Effector memory CD8-positive, alpha-beta T cell (primary cell): Measurements from ENCODE around the gene HOXA5.

Source experiments
- ATAC-seq: fragments of 150-1000 bp; cut with Tn5 transposase; replicated peaks from 2 replicates; pipeline ENCODE4 v1.10.0; 2021; ENCODE audit warnings: mild to moderate bottlenecking, moderate library complexity
- DNase-seq, 3 experiments: peaks; one replicate each; pipeline ENCODE4 v3.0.0; 2021
- H3K27ac Mint-ChIP-seq, 2 donors: one replicate each; pipeline ENCODE4 v1.8.0; 2022; ENCODE audit warnings: mild to moderate bottlenecking in 2 of 2, mixed read lengths in 2 of 2, moderate library complexity in 2 of 2
- H3K27me3 Mint-ChIP-seq, 2 donors: one replicate each; pipeline ENCODE4 v1.8.0; 2022; ENCODE audit warnings: mixed read lengths in 2 of 2
- H3K36me3 Mint-ChIP-seq: one replicate; pipeline ENCODE4 v1.8.0; 2022; ENCODE audit warnings: mild to moderate bottlenecking, moderate library complexity, mixed read lengths; ENCODE audit not compliant: insufficient read depth
- H3K4me1 Mint-ChIP-seq, 2 donors: one replicate each; pipeline ENCODE4 v1.8.0; 2022; ENCODE audit warnings: low read depth in 2 of 2, mixed read lengths in 2 of 2
- H3K4me3 Mint-ChIP-seq, 2 donors: one replicate each; pipeline ENCODE4 v1.8.0; 2022; ENCODE audit warnings: mild to moderate bottlenecking in 2 of 2, mixed read lengths in 2 of 2, moderate library complexity in 2 of 2
- H3K9me3 Mint-ChIP-seq, 2 donors: one replicate each; pipeline ENCODE4 v1.8.0; 2022; ENCODE audit warnings: mixed read lengths in 2 of 2

The HOXA5 gene

GRCh38 chr7:27156508-27156898 lies 13.0 kb upstream of the HOXA5 start, which contains the start of gene HOXA7:
TSS of gene HOXA7 (minus strand) at chr7:27156675. CDS start at chr7:27156545, 130 bp downstream.
- peak within 1 kb of the TSS in 1 of 2 donors; percentile 55 for H3K27ac Mint-ChIP-seq
- peaks cover 83 to 96% of the 10 kb centered on the region in 2 donors for H3K27me3 Mint-ChIP-seq
- ATAC-seq: no peak
- H3K4me1 Mint-ChIP-seq: peaks cover 36 to 38% of the 10 kb centered on the region in 2 donors
- peak within 1 kb of the TSS; percentile 64 to 80 for H3K4me3 Mint-ChIP-seq
- DNase-seq: no peak
- no peaks in the 10 kb centered on the region for H3K9me3 Mint-ChIP-seq
- peaks cover 37% of the 10 kb centered on the region for H3K36me3 Mint-ChIP-seq

- DNase-seq: no peak
- H3K27me3 Mint-ChIP-seq: peaks cover 88 to 96% of the 10 kb centered on the region in 2 donors
- peak; percentile 18 for ATAC-seq
- H3K4me3 Mint-ChIP-seq: peak overlapping the region; percentile 64 to 80
- peaks cover 41% of the 10 kb centered on the region in 2 donors for H3K4me1 Mint-ChIP-seq
- peak overlapping the region in 1 of 2 donors; percentile 20 for H3K27ac Mint-ChIP-seq
- no peaks in the 10 kb centered on the region for H3K9me3 Mint-ChIP-seq
- H3K36me3 Mint-ChIP-seq: peaks cover 37% of the 10 kb centered on the region
Measured at GRCh38 chr7:27155816-27156507, 12.5 kb upstream of the HOXA5 start.

DNA sequence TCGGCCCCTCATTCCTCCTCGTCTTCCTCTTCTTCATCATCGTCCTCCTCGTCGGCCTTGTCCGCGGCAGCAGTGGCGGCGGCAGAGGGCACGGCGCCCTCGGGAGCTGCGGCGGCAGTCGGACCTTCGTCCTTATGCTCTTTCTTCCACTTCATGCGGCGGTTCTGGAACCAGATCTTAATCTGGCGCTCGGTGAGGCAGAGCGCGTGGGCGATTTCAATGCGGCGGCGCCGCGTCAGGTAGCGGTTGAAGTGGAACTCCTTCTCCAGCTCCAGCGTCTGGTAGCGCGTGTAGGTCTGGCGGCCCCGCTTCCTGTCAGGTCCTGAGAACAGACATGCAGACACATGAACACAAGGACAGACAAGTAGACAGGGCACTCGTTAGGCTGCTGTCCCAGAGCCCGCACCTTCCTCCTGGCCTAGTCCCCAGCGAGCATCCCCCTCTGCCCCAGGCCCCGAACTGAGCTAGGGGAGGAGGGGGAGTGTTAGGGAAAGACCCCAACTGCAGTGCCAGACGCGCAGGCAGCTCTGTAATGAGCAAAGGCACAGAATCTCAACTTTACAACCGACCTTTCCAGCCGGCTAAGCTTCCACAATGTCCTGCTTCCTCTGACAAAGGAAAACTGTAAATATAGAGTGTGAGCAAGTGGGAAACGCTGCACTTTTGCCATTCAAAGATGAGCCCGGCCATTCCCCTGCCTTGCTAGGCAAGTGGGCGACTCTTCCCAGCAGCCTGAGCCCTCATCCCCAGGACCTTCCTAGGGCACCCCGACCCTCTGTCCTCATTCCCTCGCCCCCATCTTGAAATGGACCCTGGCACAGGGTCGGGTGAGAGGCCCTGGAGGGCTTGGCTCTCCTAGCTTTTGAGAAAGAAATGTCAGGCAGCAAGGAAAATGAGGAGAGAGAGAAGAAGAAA lies 11.7 kb upstream of the HOXA5 start:
- H3K27ac Mint-ChIP-seq: peak overlapping the region in 1 of 2 donors; percentile 49
- no peaks in the 10 kb centered on the region for H3K9me3 Mint-ChIP-seq
- peak overlapping the region; percentile 64 to 80 for H3K4me3 Mint-ChIP-seq
- ATAC-seq (no peak), DNase-seq (no peak)
- peaks cover 36% of the 10 kb centered on the region for H3K36me3 Mint-ChIP-seq
- peaks cover 47 to 49% of the 10 kb centered on the region in 2 donors for H3K4me1 Mint-ChIP-seq
- H3K27me3 Mint-ChIP-seq: peaks cover 96 to 100% of the 10 kb centered on the region in 2 donors

DNA sequence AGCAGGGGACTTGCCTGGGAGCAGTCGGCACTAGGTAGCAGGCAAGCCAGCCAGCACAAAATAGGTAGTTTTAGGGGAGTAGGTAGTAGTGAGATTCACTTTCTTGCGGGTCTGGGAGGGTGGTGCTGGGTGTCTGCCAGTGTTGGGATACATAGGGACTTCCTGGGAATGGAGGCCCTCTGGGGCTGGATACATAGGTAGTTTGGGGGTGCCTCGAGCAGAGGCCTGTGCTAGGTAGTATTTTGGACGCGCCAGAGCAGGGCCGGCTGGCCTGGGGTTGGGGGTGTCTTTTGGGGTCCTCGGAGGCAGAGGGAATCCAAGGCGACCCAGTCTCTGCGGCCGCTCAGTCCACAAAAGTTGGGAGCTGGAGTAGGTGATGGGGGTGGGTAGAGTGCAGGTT lies 10.9 kb upstream of the HOXA5 start:
- DNase-seq: no peak
- Mint-ChIP-seq H3K36me3 (peaks cover 32% of the 10 kb centered on the region), H3K4me3 (peak overlapping the region; percentile 64 to 80), H3K9me3 (no peaks in the 10 kb centered on the region), H3K27me3 (peaks cover 90 to 99% of the 10 kb centered on the region in 2 donors), H3K4me1 (peaks cover 44 to 47% of the 10 kb centered on the region in 2 donors), H3K27ac (peak overlapping the region; percentile 15 to 58)
- no peak for ATAC-seq

DNA sequence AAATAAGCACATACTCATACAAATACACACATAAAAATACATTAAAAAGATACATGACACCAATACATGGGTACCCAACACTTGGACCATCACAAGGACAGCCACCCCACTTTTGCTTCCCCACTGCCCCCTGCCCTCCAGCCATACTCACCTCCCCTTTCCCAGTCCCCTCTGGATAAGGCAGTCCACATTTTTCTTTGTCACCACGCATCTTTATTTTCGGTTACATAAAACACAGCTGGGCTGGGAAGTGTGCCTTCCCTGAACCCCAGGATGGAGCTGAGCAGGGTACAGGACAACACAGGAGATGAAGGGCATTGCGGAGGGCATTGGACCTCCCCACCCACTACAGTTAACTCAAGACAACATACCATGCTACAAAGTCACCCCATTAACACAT lies 10.0 kb upstream of the HOXA5 start:
- ATAC-seq (no peak), DNase-seq (no peak)
- Mint-ChIP-seq H3K4me3 (no peak overlapping the region), H3K4me1 (peaks cover 44 to 47% of the 10 kb centered on the region in 2 donors), H3K27ac (no peak overlapping the region), H3K27me3 (peaks cover 84 to 99% of the 10 kb centered on the region in 2 donors), H3K9me3 (no peaks in the 10 kb centered on the region), H3K36me3 (peaks cover 32% of the 10 kb centered on the region)

DNA sequence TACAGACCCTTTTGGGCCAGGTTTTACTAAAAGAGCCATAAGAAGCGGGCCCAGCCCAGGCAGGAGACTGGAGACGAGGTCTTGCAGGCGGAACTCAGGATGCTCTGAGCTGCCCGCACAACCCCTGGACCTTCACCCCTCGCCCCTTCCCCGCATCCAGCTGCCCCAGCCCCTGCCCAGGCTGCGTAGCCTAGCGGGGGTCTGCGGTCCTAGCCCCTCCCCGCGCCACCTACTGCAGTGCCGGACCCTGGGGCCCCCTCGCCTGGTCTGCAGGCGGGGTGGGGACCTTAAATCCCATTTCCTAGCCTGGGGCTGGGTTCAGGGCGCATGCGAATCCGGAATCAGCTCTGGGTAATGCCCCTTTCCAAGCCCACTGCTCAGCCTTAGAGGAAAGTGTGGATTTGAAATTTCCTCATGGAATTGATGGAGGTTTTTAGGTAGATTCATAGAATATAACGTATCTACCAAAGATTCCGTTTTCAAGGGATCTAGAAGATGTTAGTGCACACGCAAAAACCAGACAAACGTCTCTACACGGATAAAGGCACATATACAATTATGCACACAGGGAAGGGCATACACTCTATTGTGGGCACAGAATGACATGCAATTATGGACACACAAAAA lies 9.4 kb upstream of the HOXA5 start:
- H3K36me3 Mint-ChIP-seq: peaks cover 31% of the 10 kb centered on the region
- no peaks in the 10 kb centered on the region for H3K9me3 Mint-ChIP-seq
- H3K4me3 Mint-ChIP-seq: no peak overlapping the region
- DNase-seq (no peak), ATAC-seq (no peak)
- H3K4me1 Mint-ChIP-seq: peaks cover 42 to 46% of the 10 kb centered on the region in 2 donors
- no peak overlapping the region for H3K27ac Mint-ChIP-seq
- H3K27me3 Mint-ChIP-seq: peaks cover 84 to 99% of the 10 kb centered on the region in 2 donors

DNA sequence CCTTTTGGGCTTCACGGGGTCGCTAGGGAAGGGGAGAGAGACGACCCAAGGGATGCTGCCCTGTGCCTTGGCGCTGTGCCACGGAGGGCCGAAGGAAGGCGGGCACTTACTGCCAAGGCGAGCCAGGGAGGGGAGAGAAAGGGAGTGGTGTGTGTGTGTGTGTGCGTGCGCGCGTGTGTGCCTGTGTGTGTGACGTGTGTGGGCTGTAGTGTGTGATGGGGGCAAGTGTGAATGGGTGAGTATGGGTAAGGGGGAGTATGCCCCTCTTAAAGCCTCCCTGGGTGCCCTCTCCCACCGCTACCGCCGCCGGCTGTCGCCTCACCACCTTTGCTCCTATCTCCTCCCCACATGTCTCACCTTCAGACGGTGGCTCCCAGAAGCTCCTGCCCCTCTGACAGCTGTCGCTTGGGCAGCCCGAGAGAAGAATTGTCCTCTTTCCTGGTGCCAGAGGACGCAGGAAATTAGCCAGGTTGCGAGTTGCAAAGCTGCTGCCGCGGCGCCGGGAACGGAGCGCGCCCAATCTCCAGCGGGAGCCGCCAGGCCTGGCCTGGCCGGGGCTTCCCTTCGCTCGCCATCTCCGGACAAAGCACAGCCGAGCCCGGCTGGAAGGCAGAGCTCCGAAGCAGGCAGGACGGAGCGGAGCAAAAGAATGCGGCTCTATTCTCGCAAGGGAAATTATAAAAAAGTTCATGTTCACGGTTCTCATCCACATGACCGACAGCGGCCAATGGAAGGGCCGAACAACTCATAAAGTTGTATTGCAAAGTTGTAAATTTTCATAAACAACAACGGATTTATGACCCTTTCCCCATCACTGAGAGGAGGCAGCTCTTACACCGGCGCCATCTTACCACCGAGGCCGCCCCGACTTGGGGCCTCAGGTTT lies 8.7 kb upstream of the HOXA5 start, which contains the start of gene HOXA3:
TSS of gene HOXA3 (minus strand) at position 653 of the 885 bp plus-strand sequence. CDS start 41,943 bp downstream, outside the sequence.
- no peak for ATAC-seq
- Mint-ChIP-seq H3K36me3 (peaks cover 27% of the 10 kb centered on the region), H3K9me3 (no peaks in the 10 kb centered on the region), H3K27me3 (peaks cover 81 to 99% of the 10 kb centered on the region in 2 donors), H3K4me1 (peaks cover 38 to 43% of the 10 kb centered on the region in 2 donors), H3K27ac (peak within 1 kb of the TSS; percentile 44 to 80), H3K4me3 (peak within 1 kb of the TSS; percentile 83 to 86)
- DNase-seq: no peak

- Mint-ChIP-seq H3K4me1 (peaks cover 38 to 41% of the 10 kb centered on the region in 2 donors), H3K36me3 (peaks cover 23% of the 10 kb centered on the region), H3K9me3 (no peaks in the 10 kb centered on the region), H3K27ac (peak overlapping the region; percentile 44 to 80), H3K4me3 (peak overlapping the region; percentile 83 to 86), H3K27me3 (peaks cover 84 to 99% of the 10 kb centered on the region in 2 donors)
- DNase-seq (no peak), ATAC-seq (no peak)
Measured at GRCh38 chr7:27151341-27151930, 8.0 kb upstream of the HOXA5 start.

DNA sequence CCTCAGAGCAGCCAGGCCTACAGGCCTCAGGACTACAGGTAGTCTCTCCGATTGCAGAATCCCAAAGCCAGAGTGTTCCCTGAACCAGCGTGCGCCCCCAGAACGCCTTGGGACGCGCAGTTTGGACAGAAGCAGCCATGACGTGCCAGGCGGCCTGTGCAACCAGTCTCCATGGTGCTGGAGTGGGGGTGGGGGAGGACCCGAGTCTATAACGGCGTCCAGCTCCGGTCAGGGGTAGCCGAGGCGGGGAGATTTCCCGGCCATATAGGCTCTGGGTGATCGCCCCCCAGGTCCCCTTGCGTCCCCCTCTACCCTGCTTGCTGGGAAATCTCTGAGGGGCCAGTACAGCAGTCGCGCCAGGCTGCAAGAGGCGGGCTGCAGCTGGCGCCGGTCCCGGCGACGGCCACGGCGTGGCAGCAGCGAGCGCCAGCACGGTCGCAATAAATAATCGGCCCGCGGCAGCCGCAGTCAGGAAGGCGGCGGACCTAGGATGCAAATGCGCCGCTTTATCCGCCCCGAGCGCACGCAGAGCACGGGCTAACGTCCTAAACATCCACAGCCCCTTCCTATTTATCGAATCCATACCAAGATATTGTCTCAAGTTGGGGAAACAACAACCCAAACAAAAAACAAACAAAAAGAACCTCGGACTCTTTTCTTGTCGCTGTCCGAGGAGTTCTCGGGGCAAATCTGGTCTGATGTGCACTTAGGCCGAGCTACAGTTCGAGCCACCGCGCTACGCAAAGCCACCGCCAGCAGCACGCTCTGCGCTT lies 7.3 kb upstream of the HOXA5 start:
- peak overlapping the region; percentile 83 to 86 for H3K4me3 Mint-ChIP-seq
- H3K9me3 Mint-ChIP-seq: no peaks in the 10 kb centered on the region
- H3K27me3 Mint-ChIP-seq: peaks cover 84 to 99% of the 10 kb centered on the region in 2 donors
- H3K27ac Mint-ChIP-seq: peak overlapping the region; percentile 20 to 44
- H3K36me3 Mint-ChIP-seq: peaks cover 19% of the 10 kb centered on the region
- DNase-seq (peak; percentile 54 to 67 (median 65)), ATAC-seq (peak; percentile 87)
- peaks cover 37 to 38% of the 10 kb centered on the region in 2 donors for H3K4me1 Mint-ChIP-seq

DNA sequence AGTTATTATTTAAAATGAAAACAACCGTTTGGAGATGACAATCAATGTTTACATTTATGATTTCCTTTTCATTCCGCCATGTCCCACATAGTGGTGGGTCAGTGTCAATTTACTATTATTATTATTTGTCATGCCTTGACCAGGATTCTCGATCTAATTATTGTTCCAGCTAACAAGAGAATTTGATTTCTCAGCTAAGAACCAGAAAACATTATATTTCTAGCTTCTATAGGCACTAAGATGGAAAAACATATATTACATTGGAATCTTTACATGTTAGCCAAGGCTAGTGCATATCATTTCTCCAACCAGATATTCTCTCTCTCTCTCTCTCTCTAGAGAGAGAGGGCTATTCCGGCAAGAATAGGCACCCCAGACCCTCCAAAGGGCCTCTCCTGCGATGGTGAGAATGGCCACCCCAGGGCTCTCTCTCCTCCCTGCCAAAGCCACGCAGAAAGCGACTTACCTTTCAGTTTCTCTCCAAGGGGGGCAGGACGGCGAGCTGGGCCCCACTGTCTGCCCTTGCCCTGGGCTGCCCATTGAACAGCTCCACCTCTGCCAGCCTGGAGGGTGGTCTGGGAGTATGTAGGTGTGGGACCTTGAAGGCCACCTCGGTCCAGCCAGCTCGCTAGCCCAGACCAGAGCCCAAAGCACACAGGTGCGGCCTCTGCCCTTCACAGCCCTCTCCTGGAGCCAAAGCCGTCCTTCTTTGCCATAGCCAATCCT lies 6.5 kb upstream of the HOXA5 start:
- H3K4me3 Mint-ChIP-seq: peak overlapping the region; percentile 83 to 86
- peak overlapping the region in 1 of 2 donors; percentile 20 for H3K27ac Mint-ChIP-seq
- H3K36me3 Mint-ChIP-seq: peaks cover 12% of the 10 kb centered on the region
- no peak for DNase-seq
- peaks cover 31 to 32% of the 10 kb centered on the region in 2 donors for H3K4me1 Mint-ChIP-seq
- no peaks in the 10 kb centered on the region for H3K9me3 Mint-ChIP-seq
- ATAC-seq: no peak
- H3K27me3 Mint-ChIP-seq: peaks cover 83 to 99% of the 10 kb centered on the region in 2 donors
